ENCODE data around the gene MACROD1. TPM values are rescaled to one million over a fixed set of nuclear protein-coding genes. Genes with fewer than 3 reads are reported as not detected.

MACROD1 gene
- total RNA-seq, 1 donor from 2014 or later, result 91.9 TPM

DNA sequence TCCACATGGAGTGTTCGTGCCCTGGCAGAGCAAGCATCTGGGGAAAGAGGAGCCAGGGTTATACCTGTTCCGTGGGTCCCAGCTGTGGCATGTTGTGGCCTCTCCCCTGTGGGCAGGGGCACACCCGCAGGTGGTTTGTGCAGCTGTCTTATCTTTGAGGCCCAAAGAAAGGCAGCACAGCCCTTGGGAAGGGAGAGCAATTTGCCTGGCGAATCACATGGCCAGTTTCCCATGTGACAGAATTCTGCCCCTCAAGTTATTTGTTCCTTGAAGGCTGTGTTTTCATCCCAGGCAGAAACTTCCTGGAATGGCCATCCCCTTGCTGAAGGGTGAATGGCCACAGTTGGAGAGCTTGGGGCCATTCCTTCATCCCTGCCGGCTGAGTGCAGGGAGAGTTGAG lies 207.9 kb downstream of the MACROD1 start:
- no peak overlapping the region for H3K4me3 ChIP-seq (ENCODE audit: low read length in 3 of 3)
- no peak overlapping the region for H3K27ac ChIP-seq (ENCODE audit: low read depth, low read length)
- H3K36me3 ChIP-seq (ENCODE audit: control insufficient read depth in 3 of 3, insufficient read depth in 3 of 3, low read length in 3 of 3), result peaks cover 29 to 35% (median 34%) of the 10 kb centered on the region in 3 donors
- H3K4me1 ChIP-seq (ENCODE audit: control insufficient read depth in 3 of 3, insufficient read depth in 3 of 3, low read length in 3 of 3), result peaks cover 0 to 2% (median 0%) of the 10 kb centered on the region in 3 donors
- no peak overlapping the region for H3K9ac ChIP-seq (ENCODE audit: low read depth in 1 of 3, low read length in 3 of 3)
- H3K9me3 ChIP-seq (ENCODE audit: control insufficient read depth in 3 of 3, low read length in 3 of 3), result no peaks in the 10 kb centered on the region
- no peaks in the 10 kb centered on the region for H3K27me3 ChIP-seq (ENCODE audit: control insufficient read depth in 3 of 3, insufficient read depth in 3 of 3, low read length in 3 of 3)

DNA sequence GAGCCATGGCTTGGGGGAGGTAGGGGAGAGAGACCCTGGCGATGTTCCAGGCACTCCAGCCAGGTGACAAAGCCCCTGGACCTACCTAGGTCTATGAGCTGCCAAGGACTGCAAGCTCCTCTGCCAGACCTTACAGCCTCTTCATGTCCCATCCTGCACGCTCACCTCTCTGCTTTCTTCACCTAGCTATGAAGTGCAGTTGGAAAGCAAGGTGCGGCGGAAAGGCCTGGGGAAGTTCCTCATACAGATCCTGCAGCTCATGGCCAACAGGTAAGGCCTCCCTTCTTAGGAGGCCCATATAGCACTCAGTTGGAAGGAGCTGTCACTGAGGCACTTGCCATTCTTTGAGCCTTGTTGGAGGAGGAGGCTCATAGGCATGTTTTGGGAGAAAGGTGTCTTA lies 213.3 kb downstream of the MACROD1 start:
- H3K27me3 ChIP-seq (ENCODE audit: control insufficient read depth in 3 of 3, insufficient read depth in 3 of 3, low read length in 3 of 3), result no peaks in the 10 kb centered on the region
- peaks cover 39 to 45% (median 43%) of the 10 kb centered on the region in 3 donors for H3K36me3 ChIP-seq (ENCODE audit: control insufficient read depth in 3 of 3, insufficient read depth in 3 of 3, low read length in 3 of 3)
- no peaks in the 10 kb centered on the region for H3K4me1 ChIP-seq (ENCODE audit: control insufficient read depth in 3 of 3, insufficient read depth in 3 of 3, low read length in 3 of 3)
- H3K9me3 ChIP-seq (ENCODE audit: control insufficient read depth in 3 of 3, low read length in 3 of 3), result no peaks in the 10 kb centered on the region
- no peak overlapping the region for H3K4me3 ChIP-seq (ENCODE audit: low read length in 3 of 3)
- no peak overlapping the region for H3K9ac ChIP-seq (ENCODE audit: low read depth in 1 of 3, low read length in 3 of 3)
- H3K27ac ChIP-seq (ENCODE audit: low read depth, low read length), result no peak overlapping the region

DNA sequence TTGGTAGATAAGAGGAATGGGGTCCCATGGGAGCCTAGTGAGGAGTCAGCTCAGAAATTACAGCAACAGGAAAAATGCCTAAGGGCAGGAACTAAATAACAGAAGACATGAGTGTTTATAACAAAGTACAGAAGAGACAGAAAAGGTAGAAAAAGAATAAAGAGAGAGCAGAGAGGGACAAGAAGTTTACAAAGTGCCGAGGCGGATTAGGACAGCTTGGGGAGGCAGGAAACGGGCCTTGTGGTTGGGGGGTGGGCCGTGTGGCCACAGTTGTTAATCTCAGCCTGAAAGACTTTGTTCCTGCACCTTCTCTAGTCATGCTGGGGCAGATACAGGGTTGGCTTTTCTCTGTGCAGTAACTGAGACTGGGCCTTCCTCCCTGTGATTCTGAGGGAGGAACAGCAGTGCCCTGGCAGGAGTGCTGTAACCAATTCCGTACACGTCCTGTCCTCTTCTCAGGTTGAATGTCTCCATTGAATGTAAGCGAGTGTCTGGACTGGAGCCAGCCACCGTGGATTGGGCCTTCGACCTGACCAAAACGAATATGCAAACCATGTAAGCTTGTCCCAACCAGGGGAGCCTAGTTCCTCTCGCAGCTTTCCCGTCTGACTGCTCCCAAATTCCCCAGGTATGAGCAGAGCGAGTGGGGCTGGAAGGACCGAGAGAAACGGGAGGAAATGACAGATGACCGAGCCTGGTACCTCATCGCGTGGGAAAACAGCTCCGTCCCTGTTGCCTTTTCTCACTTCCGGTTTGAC lies 214.0 kb downstream of the MACROD1 start:
- peaks cover 39 to 46% (median 43%) of the 10 kb centered on the region in 3 donors for H3K36me3 ChIP-seq (ENCODE audit: control insufficient read depth in 3 of 3, insufficient read depth in 3 of 3, low read length in 3 of 3)
- no peak overlapping the region for H3K27ac ChIP-seq (ENCODE audit: low read depth, low read length)
- H3K4me3 ChIP-seq (ENCODE audit: low read length in 3 of 3), result no peak overlapping the region
- H3K9ac ChIP-seq (ENCODE audit: low read depth in 1 of 3, low read length in 3 of 3), result no peak overlapping the region
- H3K4me1 ChIP-seq (ENCODE audit: control insufficient read depth in 3 of 3, insufficient read depth in 3 of 3, low read length in 3 of 3), result no peaks in the 10 kb centered on the region
- H3K9me3 ChIP-seq (ENCODE audit: control insufficient read depth in 3 of 3, low read length in 3 of 3), result no peaks in the 10 kb centered on the region
- no peaks in the 10 kb centered on the region for H3K27me3 ChIP-seq (ENCODE audit: control insufficient read depth in 3 of 3, insufficient read depth in 3 of 3, low read length in 3 of 3)

Small RNA genes within 50 kb of the gene (small RNA-seq; reads per million reads assigned to genes)
- gene RNU6-45P, result not detected

Other genes starting within 250 kb of the MACROD1 start
- 4.2 TPM for gene RCOR2, start 248.9 kb downstream of the MACROD1 start, total RNA-seq
- 4.7 TPM for gene NAA40, start 227.1 kb downstream of the MACROD1 start, total RNA-seq
- 481 TPM for gene COX8A, start 191.5 kb downstream of the MACROD1 start, total RNA-seq
- gene OTUB1, start 179.7 kb downstream of the MACROD1 start, total RNA-seq, result 18.3 TPM
- gene FLRT1, start 130.2 kb downstream of the MACROD1 start, total RNA-seq, result 0.52 TPM
- 69.9 TPM for gene STIP1, start 20.1 kb upstream of the MACROD1 start, total RNA-seq
- gene FERMT3, start 40.6 kb upstream of the MACROD1 start, total RNA-seq, result 4.7 TPM
- 53.2 TPM for gene TRPT1, start 60.1 kb upstream of the MACROD1 start, total RNA-seq
- 17.2 TPM for gene NUDT22, start 60.2 kb upstream of the MACROD1 start, total RNA-seq
- 18.8 TPM for gene DNAJC4, start 64.4 kb upstream of the MACROD1 start, total RNA-seq
- gene VEGFB, start 68.5 kb upstream of the MACROD1 start, total RNA-seq, result 24.5 TPM
- 26.1 TPM for gene FKBP2, start 75.0 kb upstream of the MACROD1 start, total RNA-seq
- 95.0 TPM for gene PPP1R14B, start 80.8 kb upstream of the MACROD1 start, total RNA-seq
- 9.4 TPM for gene PLCB3, start 85.4 kb upstream of the MACROD1 start, total RNA-seq
- gene BAD, start 118.6 kb upstream of the MACROD1 start, total RNA-seq, result 23.5 TPM
- gene GPR137, start 119.7 kb upstream of the MACROD1 start, total RNA-seq, result 6.3 TPM
- not detected for gene KCNK4, start 125.2 kb upstream of the MACROD1 start, total RNA-seq
- gene CATSPERZ, start 134.2 kb upstream of the MACROD1 start, total RNA-seq, result not detected
- 35.0 TPM for gene ESRRA, start 139.4 kb upstream of the MACROD1 start, total RNA-seq
- gene TRMT112, start 151.4 kb upstream of the MACROD1 start, total RNA-seq, result 247 TPM
- gene PRDX5, start 152.0 kb upstream of the MACROD1 start, total RNA-seq, result 144 TPM
- gene CCDC88B, start 174.1 kb upstream of the MACROD1 start, total RNA-seq, result 2.6 TPM
- 13.6 TPM for gene RPS6KA4, start 193.0 kb upstream of the MACROD1 start, total RNA-seq